LNCAP (cell line): ENCODE data around the gene A1BG.

Experiments
- TF ChIP-seq, protein P1 (sequence below): fragments of 450-650 bp; IDR thresholded peaks from 2 replicates; pipeline ENCODE4 v1.5.1; 2017; ENCODE audit warnings: mild to moderate bottlenecking

A1BG gene

GRCh38 chr19:58382997-58383603, 29.8 kb upstream of the A1BG start:
- TF ChIP-seq, protein P1, sequence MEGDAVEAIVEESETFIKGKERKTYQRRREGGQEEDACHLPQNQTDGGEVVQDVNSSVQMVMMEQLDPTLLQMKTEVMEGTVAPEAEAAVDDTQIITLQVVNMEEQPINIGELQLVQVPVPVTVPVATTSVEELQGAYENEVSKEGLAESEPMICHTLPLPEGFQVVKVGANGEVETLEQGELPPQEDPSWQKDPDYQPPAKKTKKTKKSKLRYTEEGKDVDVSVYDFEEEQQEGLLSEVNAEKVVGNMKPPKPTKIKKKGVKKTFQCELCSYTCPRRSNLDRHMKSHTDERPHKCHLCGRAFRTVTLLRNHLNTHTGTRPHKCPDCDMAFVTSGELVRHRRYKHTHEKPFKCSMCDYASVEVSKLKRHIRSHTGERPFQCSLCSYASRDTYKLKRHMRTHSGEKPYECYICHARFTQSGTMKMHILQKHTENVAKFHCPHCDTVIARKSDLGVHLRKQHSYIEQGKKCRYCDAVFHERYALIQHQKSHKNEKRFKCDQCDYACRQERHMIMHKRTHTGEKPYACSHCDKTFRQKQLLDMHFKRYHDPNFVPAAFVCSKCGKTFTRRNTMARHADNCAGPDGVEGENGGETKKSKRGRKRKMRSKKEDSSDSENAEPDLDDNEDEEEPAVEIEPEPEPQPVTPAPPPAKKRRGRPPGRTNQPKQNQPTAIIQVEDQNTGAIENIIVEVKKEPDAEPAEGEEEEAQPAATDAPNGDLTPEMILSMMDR, result no peak

DNA sequence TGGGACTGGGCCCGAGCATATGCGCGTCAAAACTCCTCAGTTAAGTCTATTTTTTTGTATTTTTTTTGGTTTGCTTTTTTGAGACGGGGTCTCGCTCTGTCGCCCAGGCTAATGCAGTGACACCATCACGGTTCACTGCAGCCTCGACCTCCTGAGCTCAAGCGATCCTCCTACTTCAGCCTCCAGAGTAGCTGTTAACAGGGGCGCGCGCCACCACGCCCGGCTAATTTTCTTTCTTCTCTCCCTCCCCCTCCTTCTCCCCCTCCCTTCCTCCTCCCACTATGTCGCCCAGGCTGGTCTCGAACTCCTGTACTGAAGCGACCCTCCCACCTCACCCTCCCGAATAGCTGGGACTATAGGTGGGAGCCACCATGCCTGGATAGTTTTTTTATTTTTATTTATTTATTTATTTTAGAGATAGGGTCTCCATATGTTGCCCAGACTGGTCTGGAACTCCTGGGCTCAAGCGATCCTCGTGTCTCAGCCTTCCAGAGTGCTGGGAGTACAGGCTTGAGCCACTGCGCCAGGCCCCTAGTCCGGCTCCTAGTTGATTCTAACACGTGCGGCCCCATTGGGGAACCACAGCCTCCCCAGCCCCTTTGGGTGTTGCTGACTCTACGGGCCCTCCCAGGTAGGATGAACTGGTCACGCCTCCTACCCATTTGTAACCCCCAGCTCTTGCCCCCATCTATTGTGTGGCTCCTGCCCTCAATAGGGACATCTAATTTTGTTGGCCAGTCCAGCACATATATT, 28.3 kb upstream of the A1BG start:
- TF ChIP-seq, protein P1, result no peak

GRCh38 chr19:58380662-58381459, 27.6 kb upstream of the A1BG start, which contains the start of gene ZNF837:
Gene ZNF837 (minus strand): TSS chr19:58381030. CDS start chr19:58369332, 11,698 bp downstream.
- TF ChIP-seq, protein P1, result no peak

DNA sequence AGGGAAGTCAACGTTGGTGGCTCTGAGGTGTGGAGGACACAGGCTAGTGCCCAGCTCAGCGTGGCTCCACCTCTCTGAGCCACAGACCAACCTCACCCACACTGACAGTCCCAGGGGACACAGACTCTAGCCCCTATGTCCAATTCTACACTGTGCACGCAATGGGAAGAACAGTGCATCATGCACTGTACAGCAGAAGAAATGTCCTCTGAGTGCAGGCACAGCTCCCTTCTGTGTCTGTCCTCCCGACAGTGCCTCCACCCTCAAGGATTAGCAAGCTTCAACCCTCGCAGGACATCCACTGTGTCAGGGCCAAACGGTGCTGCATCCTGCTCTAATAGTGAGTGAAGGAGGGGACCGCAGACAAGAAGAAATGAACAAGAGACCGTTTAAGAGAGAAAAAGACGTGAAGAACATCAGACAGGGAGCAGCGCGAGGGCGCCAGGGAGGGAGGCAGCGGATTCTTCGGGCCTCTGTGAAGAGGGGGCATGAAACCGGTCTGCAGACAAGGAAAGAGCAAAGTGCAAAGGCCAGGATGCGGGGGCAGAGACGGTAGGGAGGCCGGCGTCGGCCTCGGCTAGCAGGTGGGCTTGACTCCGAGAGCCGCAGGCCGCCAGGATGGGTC, 26.9 kb upstream of the A1BG start:
- TF ChIP-seq, protein P1, result no peak

- TF ChIP-seq, protein P1, result no peak
Measured at GRCh38 chr19:58379246-58379645, 26.0 kb upstream of the A1BG start.

DNA sequence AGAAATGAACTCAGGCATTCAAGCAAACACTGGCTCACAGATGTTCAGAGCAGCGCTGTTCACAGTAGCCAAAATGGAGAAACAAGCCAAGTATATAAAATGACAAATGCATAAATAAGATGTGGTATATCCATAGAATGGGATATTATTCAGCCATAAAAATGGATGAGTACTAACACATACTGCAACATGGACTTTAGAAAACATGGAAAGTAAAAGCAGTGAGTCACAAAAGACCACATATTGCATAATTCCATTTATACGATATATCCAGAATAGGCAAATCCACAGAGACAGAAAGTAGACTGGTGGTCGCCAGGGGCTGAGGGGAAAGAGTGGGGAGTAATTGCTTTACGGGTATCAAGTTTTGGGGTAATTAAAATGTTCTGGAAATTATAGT, 20.9 kb upstream of the A1BG start:
- TF ChIP-seq, protein P1, result no peak

DNA sequence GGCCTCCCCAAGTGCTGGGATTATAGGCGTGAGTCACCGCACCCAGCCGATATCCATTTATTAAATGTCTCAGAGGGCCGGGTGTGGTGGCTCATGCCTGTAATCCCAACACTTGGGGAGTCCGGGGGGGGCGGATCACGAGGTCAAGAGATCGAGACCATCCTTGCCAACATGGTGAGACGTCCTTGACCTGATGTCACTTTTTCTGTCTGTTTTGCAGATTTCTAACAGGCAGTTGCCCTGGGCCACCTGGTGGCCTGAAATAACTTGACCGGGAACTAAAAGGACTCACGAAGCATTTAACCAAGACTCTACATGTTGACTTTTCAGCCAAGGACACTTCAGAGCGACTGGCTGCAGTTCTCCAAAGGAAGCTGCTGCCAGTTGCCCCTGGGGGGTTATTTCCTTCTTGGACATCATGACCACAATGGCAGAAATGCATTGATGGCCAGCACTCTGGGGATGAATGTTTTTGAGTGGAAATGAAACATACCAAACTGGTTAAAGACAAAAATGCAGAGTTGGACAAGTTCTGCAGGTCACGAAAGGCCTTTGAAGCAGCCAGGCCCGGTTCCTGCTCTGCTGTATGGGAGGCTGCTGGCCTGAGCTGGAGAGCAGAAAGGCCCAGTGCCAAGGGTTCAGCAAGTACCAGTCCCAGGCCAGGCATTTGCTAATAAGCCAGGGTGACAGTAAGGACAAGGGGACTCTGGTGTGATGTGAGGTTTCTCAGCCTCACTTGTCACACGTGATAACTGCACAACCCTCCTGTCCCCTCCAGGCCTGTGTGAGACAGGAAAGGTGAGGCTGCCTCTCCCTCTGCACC, 19.2 kb upstream of the A1BG start:
- TF ChIP-seq, protein P1, result 0 out of 2 replicates have a peak, but pooled peaks have one; percentile 20
